Fibroblast of villous mesenchyme (primary cell): Measurements from ENCODE around the gene MICAL2. TPM values are rescaled to one million over a fixed set of nuclear protein-coding genes. Genes with fewer than 3 reads are reported as not detected.

Source experiments
- DNase-seq: peaks from one replicate; pipeline ENCODE4 v3.0.0-alpha.2; 2010; ENCODE audit warnings: low read depth
- H3K4me3 ChIP-seq: 2 replicates; pipeline ENCODE4 v1.5.1; 2011; ENCODE audit warnings: low read depth, mild to moderate bottlenecking, low read length
- CTCF ChIP-seq: IDR thresholded peaks from 2 replicates; pipeline ENCODE4 v1.5.1; 2012; ENCODE audit warnings: low read depth, mild to moderate bottlenecking, low read length; ENCODE audit not compliant: insufficient read depth
- total RNA-seq: library from RNA; depleted of rRNA; stranded (reverse); fragments of >200 nt; gene quantifications from 2 replicates; pipeline ENCODE4 v1.2.3, GENCODE V29; 2012

The MICAL2 gene
- total RNA-seq, 1 donor, result 164 TPM

GRCh38 chr11:12226093-12226492, 115.7 kb downstream of the MICAL2 start:
- H3K4me3 ChIP-seq, result no peak overlapping the region
- DNase-seq, result no peak
- TF ChIP-seq CTCF, result no peak

- no peak overlapping the region for H3K4me3 ChIP-seq
- no peak for TF ChIP-seq CTCF
- no peak for DNase-seq
Measured at GRCh38 chr11:12229450-12230229, 119.2 kb downstream of the MICAL2 start.

GRCh38 chr11:12232160-12232559, 121.8 kb downstream of the MICAL2 start:
- no peak for TF ChIP-seq CTCF
- DNase-seq, result no peak
- no peak overlapping the region for H3K4me3 ChIP-seq

DNA sequence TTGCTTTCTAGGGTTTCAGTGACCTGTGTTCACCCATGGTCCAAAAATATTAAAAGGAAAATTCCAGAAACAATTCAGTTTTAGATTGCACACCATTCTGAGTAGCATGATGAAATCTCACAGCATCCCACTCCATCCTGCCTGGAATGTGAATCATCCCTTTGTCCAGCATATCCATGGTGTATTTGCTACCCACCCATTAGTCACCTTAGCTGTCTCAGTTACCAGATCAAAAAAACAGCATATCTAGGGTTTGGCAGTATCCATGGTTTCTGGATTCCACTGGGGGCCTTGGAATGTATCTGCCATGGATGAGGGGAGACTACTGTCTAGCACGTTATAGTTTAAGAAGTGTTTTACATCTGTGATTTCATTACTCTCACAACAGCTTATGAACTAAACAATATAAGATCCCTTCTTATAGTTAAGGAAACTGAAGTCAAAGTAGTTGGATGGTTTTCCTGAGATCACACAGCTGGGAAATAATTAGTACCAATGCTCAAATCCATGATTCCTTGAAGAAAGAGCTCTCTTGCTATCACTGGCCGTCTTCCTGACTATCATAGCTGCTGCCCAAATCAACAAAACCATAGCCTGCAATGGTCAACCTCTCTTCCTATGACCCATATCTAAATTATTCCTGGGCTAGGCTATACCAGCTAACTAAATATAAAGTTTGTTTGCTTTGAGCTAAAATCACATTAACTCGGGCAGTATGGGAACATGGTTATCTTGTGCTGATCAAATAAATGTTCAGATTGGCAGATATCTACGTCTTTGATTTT, 122.6 kb downstream of the MICAL2 start:
- H3K4me3 ChIP-seq, result no peak overlapping the region
- DNase-seq, result peak; percentile 59
- no peak for TF ChIP-seq CTCF

GRCh38 chr11:12233602-12233925, 123.2 kb downstream of the MICAL2 start:
- no peak overlapping the region for H3K4me3 ChIP-seq
- DNase-seq, result no peak
- TF ChIP-seq CTCF, result no peak

DNA sequence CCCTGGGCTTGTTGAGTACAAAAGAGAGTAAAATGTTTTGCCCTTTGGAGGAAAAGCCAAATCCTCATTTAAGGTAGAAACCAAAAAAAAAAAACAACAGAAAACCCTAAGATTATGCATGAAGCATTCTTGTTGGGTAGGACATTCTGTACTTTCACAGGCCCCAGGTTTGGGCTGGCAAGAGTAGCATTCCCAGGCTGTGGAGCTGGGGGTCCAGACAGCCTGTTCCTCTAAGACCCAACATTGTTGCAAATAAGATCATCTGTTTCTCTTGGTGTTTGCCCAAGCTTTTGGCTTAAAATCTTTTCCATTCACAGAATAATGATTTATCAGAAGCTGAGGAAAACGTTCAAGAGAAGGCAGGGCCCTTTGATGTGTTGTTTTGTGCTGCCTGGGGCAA, 123.8 kb downstream of the MICAL2 start:
- no peak for DNase-seq
- no peak overlapping the region for H3K4me3 ChIP-seq
- TF ChIP-seq CTCF, result no peak
